Measurements from ENCODE around the gene SLIT1.

Gene SLIT1

DNA sequence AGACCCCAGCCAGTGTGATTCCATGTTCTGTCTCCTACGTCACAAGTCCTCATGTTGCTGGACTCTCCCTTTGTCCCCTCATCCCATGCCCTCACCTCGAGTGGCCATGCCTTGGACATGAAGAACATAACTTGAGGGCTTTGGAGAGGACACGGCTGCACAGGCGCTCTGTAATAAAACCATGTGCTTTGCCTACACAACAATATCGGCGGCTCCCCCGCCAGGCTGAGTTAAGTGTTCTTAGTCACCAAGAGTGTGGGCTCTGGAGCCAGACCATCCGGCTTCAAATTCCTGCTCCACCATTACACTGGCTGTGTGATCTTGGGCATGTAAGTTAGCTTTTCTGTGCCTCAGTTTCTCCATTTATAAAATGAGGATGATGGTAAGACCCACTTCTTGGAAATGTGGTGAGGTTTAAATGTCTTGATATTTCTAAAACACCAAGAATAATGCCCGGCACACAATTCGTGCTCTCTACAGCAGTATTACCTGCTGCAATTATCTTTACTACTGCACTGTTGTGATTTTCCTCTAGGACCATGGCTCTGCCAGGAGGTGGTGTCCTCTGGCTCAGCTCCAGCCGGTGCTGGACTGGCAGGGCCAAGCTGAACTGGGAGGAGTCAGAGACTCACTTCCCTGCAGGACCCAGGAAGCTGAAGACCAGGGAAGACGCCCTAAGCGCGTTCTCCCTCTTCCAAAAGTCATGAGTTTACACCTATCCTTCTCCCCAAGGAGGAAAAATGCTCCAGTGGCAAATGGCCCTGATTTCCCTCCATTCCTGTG, 15.7 kb downstream of the SLIT1 start:
- DNase-seq: peak; percentile 29

DNA sequence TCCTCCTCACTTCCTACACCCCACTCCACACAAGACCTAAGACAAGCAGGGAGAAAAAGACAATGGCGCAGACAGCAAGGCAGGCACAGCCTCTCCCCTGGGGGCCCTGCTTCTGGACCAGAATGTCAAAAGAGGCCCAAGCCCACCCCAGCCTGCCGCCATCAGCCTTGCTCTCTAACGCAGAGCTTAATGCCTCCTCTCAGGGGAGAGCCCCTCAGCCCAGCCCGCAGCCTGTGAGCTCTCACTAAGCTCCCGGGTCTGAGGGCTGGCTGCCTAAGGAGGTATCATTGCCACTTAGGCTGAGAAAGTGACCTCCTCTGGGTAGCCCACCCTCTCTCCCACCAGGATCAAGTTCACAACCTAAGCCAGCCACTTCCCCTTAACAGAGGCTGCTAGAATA, 16.7 kb downstream of the SLIT1 start:
- no peak for DNase-seq

GRCh38 chr10:97168645-97169044, 17.1 kb downstream of the SLIT1 start:
- no peak for DNase-seq

DNA sequence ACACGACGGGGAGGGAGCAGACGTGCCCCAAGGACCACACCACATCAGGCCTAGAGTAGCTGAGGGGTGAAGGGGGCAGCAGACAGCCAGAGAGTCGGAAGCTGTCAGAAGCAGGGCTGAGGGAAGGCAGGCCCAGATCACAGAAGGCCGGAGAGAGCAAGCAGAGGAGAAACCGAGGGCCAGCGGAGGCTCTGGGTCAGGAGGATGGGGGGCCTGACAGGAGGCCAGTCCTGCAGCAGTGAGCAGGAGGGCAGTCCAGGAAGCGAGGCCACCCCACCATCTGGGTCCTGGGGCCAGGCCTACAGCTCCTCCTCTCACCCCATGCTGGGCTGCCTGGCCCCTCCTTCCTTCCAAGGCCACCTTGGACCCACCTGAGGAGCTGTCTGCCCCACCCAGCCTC, 20.3 kb downstream of the SLIT1 start:
- DNase-seq: no peak

DNA sequence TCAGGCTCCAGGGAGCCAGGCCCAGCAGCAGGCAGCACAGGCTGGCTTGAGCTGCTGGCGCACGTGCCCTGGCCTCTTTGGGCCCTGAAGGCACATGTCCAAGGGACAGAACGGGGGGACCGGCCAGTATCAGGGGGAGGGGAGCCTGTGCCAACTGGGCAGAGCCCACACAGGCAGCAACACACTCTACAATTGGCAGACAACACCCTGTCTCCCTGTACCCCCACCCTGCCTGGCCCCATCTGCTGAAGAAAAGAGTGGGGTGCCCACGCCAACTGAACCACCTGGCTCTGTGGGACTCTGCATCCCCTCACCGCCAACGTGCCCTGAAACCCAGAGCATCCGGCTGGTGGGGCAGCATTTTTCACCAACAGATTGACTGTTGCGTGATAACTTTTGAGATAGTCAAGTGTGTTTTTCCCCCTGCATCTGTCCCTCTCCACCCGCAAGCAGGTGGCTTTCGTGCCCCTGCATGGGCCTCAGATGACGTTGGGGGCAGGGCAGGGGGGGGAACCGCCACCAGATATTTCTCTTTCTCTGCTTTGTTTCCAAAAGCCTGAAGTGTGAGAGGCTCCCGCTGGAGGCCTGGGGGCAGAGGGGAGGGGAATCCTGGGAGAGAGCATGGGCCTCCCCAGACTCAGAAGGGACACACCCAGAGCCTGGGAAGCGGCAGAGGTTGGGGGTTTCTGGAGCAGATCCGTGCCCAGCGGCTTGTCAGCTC, 21.8 kb downstream of the SLIT1 start:
- DNase-seq: no peak

- DNase-seq: no peak
Observed at GRCh38 chr10:97163181-97163580, 22.6 kb downstream of the SLIT1 start.

DNA sequence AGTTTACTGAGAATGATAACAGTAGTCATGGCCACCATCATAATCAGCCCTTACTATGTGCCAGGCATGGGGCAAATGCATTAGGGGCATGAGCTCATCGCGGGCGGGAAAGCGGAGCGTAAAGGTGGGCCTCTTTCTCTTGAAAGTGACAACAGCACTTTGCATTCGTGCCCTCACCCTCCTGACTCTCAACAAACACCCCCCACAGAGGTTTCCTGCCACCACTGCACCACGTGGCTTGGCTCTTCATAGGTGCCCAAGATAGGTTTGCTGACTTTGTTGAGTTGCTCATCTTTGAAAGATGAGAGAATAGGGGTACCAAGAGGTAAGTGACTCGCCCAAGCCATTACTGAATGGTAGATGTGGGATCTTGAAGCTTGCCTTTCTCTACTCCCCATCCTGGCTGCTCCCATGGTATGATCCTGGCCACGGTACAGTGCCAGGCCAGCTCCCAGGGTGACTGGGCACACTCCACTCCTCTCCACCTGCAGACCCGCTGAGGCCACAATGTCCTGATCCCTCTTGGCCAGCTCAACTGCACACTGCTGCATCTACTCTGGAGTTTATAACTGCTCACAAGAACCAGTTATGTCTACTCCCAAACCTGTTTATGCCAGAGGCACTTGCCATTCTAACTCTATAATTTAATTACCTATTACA, 26.0 kb downstream of the SLIT1 start:
- DNase-seq: no peak

- no peak for DNase-seq
Observed at GRCh38 chr10:97157578-97158095, 28.1 kb downstream of the SLIT1 start.

GRCh38 chr10:97154781-97155180, 31.0 kb downstream of the SLIT1 start:
- no peak for DNase-seq

GRCh38 chr10:97154162-97154561, 31.6 kb downstream of the SLIT1 start:
- no peak for DNase-seq

DNA sequence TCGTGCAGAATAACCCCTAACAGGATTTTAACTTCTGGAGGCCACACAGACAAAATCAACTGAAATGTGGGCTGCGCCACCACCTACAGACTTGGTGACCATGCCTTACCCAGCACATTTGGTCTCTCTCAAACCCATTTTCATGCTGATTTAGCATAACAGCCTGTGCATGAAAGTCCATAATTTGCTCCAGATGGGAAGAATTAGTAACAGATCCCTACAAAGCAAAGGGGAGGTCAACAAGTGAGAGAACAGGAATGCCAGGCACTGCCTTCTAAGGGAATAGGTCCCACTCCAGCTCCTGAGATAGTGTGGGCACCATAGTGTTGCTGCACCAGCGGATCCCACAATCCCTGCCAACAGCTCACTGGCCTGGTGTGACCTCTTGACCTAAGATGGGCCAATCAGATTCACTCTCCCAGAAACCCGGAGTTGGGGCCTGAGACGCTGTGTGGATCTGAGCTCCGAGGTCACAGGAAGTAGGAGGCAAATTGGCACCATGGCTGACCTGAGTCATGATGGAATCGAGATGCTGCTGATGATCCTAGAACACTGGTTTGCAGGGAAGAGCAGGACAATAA, 32.4 kb downstream of the SLIT1 start:
- DNase-seq: no peak

DNA sequence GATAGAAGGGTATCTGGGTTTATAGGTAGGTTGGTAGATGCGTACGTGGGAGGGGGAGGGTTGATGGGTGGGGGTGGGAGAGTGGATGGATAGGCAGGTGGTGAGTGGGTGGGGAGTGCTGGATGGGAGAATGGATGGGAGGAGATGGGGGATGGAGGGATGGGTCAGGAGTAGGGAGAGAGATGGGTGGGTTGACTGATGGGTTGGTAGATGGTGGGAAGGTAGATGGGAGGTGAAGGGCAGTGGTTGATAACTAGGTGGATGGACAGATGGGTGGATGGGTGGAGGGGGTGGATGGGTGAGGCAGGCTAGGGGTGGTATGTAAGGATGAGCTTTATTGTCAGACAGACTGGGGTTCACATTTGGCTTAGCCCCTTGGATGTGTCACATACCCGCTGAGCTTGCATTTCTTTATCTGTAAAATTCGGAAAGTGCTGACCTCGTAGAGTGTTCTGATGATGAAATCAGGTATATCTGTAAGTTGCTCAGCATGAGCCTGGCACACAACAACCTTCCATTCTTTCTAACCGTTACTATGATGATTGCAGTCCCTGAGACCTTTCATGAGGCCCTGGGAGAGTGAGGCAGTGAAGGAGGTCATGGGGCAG, 34.3 kb downstream of the SLIT1 start:
- no peak for DNase-seq

DNA sequence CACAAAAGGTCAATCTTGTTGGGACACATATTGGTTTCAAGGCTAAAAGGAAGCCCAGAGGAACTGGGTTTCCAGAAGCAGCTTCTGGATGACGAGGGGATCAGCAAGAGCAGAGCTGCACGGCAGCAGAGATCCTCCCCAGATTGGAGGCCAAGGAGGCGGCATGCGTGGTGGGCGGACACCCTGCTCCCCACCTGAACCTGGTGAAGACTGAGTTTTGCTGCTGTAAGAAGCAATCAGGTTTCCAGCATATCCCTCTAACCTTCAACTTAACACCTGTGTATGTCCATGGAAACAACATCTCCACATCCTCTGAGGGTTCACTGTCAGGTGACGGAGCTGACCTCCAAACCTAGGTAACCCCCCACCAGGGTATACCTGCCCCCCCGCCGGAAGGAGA, 35.1 kb downstream of the SLIT1 start:
- no peak for DNase-seq

DNA sequence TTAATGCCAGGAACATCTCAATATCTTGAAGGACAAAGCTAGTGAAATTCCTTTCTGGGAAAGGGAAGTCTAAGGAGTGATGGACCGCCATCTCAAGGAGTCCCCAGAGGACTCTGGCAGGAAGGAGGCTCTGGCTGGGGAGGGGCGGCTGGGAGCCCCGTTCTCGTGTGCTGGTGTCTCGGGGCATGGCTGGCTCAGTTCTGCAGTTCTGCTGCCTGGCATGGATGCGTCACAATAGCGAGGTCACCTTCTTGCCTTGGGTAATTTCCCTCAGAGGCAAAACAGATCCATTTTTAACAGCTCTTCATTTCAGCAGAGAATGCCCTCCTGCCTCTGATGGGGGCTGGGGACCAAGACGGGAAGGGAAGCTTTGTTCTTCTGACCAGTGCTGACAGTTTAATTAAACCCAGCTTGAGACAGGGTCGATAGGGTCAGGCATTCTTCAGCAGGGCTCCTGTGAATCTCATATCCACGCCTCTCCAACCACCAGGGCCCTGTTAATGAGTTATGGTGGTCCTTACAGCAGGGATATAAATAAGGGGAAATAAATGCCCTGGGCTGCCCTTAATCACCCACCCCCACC, 35.7 kb downstream of the SLIT1 start:
- no peak for DNase-seq

DNA sequence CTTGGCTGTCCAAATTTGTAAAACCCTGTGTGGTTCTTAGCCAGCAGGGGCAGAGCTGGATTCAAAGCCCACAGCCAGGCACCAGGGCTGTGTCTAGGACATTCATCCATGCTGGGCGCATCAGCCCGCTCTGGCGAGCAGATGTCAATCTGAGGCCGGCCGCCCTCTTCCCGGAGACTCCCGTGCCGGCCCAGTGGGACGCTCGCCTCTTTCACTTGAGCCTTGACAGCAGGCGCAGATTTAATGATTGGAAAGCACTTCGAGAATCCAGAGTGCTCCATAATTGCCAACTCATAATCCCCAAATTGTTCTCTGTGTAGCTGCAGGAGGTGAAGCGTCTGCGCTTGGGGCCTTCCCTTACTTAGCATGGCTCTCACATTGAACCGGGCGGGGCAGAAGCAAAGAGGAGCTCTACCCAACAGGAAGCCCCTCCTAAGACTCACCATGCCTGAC, 36.7 kb downstream of the SLIT1 start:
- no peak for DNase-seq

DNA sequence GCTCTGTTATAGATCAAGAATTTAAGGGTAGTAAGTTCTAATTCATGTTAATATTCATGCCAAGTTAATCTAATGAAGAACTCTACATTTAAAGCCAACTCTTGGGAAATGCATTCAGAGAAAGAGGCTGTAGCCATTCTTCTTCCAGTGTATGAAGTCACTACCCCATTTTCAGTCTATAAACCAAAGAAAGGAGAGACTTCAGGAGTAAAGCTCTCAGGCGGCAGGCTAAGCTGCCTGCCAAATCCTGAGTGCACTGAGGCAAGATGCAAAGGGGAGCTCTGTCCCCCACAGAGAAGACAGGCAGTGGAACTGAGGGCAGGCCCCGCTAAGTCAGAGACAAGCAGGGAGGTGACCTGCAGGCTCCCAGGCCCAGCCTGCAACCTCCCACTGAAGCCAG, 41.5 kb downstream of the SLIT1 start:
- DNase-seq: no peak

DNA sequence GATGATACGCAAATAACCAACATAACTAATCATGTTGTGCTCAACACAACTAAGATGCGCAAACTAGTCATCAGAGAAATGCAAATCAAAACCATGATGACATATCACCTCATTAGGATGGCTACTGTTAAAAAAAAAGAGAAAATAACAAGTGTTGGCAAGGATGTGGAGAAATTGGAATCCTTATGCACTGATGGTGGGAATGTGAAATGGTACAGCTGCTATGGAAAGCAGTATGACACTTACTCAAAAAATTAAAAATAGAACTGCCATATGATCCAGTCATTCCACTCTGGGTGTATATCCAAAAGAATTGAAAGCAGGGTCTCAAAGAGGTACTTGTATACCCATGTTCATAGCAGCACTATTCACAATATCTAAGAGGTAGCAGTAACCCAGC, 42.9 kb downstream of the SLIT1 start:
- DNase-seq: no peak

DNA sequence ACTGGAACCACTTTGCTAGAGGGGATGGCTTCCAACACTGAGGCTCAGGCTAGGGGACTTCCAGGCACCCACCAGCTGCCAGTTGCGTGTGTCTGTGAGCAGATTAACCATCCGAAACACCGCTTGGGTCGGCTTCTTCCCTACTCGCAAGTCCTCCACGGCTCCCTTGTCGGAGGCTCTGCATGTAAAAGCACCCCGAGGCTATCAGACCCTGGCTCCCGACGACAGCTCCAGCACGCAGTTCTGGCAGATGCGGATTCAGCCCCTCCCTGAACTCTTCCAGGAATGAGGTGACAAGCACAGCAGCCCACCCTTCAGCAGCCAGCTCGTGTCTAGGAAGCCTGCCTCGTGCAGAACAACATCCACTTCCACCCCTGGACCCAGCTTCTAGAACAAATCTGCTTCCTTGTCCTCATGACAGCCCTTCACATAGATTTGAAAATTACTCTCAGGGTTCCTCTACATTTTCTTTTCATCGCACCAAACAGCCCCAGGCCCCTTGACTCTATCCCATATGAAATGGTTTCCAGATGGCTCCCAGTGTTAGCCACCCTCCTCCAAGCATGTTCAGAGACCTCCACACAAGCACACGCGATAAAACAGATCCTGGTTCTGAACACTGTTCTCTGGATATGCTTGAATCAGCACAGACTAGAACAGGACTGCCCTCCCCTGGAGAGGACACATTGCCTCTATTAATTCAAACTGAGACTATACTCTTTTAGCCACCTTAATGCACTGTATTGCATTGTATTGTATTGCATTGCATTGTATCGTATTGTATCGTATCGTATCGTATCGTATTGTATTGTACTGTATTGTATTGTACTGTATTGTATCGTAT, 44.6 kb downstream of the SLIT1 start:
- no peak for DNase-seq

GRCh38 chr10:97140049-97140846, 45.5 kb downstream of the SLIT1 start:
- DNase-seq: no peak

DNA sequence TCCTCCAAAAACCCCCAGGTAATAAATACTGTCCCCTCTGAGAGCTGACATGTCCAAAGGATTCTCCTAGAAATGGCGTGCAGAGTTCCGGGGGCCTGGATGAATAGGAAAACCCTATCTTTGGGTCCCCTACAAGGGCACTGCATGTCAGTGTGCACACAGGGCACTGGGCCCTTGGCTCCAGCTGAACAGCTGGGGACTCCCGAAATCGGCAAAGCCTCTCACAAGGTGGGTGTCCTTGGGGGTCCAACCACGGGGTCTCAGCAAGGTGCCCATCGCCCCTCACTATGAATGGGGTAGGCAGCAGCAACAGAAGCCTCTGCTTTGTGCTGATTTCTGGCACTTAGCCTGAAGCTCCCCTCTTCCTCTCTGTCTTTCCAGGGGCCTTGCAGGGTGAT, 46.1 kb downstream of the SLIT1 start:
- DNase-seq: no peak

DNA sequence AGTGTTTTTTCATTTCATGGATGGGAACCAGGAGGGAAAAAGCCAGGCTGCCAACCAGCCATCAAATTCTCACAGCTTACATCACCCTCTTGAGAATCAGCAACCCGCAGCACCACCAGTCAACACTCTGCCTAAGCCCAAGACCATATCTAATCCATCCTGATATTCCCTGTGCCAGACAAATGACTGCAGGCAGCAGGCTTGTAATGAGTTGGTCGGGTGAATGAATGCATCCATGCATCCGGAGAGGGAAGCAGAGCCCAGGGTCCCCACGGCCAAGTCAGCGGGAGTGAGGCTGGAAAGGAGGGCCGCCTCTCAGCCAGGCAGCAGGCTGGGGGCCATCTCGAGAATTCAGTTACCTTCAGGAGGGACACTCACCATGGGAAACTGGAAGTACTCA, 46.9 kb downstream of the SLIT1 start:
- no peak for DNase-seq
